ENCODE measurements around the gene GABRR1. TPM values are rescaled to one million over a fixed set of nuclear protein-coding genes. Genes with fewer than 3 reads are reported as not detected.

Gene GABRR1
- polyA plus RNA-seq, 3 donors = not detected

- H3K9me3 Mint-ChIP-seq = no peaks in the 10 kb centered on the region
- peak overlapping the region in 2 of 7 donors; percentile 37 to 67 for H3K27ac Mint-ChIP-seq
- H3K4me1 Mint-ChIP-seq = no peaks in the 10 kb centered on the region
- Histone ChIP-seq H3K4me3 (replicated peaks in 1 of 3; ENCODE audit: low read depth in 2 of 3, low read length in 3 of 3) (no peak overlapping the region), H3K79me2 (ENCODE audit: insufficient read depth, low read length) (no peaks in the 10 kb centered on the region), H3K4me1 (ENCODE audit: control insufficient read depth in 1 of 2, insufficient read depth in 2 of 2, low read length in 2 of 2) (no peaks in the 10 kb centered on the region), H3K27ac (ENCODE audit: low read depth in 1 of 2, low read length in 2 of 2) (no peak overlapping the region), H2AFZ (ENCODE audit: insufficient read depth, low read depth, low read length, poor library complexity, severe bottlenecking) (no peak overlapping the region), H3K27me3 (ENCODE audit: control insufficient read depth in 2 of 2, insufficient read depth in 2 of 2, low read length in 2 of 2) (no peaks in the 10 kb centered on the region), H3K9ac (ENCODE audit: insufficient read depth, low read length, poor library complexity, severe bottlenecking) (no peak overlapping the region), H3K4me2 (replicated peaks; ENCODE audit: extremely low read depth, low read length, poor library complexity, severe bottlenecking) (no peak overlapping the region), H3K9me3 (replicated peaks in 1 of 2; ENCODE audit: control insufficient read depth in 1 of 2, insufficient read depth in 1 of 2, low read length in 2 of 2) (no peaks in the 10 kb centered on the region), H3K36me3 (replicated peaks in 1 of 2; ENCODE audit: control insufficient read depth in 1 of 2, insufficient read depth in 2 of 2, low read length in 2 of 2) (peaks cover 15 to 42% of the 10 kb centered on the region in 2 donors), H4K20me1 (ENCODE audit: insufficient read depth, low read length) (no peaks in the 10 kb centered on the region)
- no peak for TF ChIP-seq CTCF (IDR thresholded peaks at IDR 0.05)
- no peaks in the 10 kb centered on the region for H3K27me3 Mint-ChIP-seq (ENCODE audit: low read depth in 3 of 3)
- WGBS (ENCODE audit: insufficient coverage) = 61% methylated on average over 3 of the region's 7 CpGs
- DNase-seq = no peak
- H3K4me3 Mint-ChIP-seq = no peak overlapping the region
- intact Hi-C loops (cut with micrococcal nuclease) = no loop called here
- peaks cover 41% of the 10 kb centered on the region in 2 donors for H3K36me3 Mint-ChIP-seq
Measured at GRCh38 chr6:89161326-89162046, 55.7 kb downstream of the GABRR1 start.

GRCh38 chr6:89160331-89161092, 56.6 kb downstream of the GABRR1 start:
- H3K4me2 ChIP-seq (replicated peaks; ENCODE audit: extremely low read depth, low read length, poor library complexity, severe bottlenecking) = no peak overlapping the region
- H3K9me3 ChIP-seq (replicated peaks in 1 of 2; ENCODE audit: control insufficient read depth in 1 of 2, insufficient read depth in 1 of 2, low read length in 2 of 2) = no peaks in the 10 kb centered on the region
- no peak overlapping the region for H3K4me3 ChIP-seq (replicated peaks in 1 of 3; ENCODE audit: low read depth in 2 of 3, low read length in 3 of 3)
- H3K4me3 Mint-ChIP-seq = no peak overlapping the region
- H3K27me3 Mint-ChIP-seq (ENCODE audit: low read depth in 3 of 3) = no peaks in the 10 kb centered on the region
- peaks cover 41 to 43% of the 10 kb centered on the region in 2 donors for H3K36me3 Mint-ChIP-seq
- H3K36me3 ChIP-seq (replicated peaks in 1 of 2; ENCODE audit: control insufficient read depth in 1 of 2, insufficient read depth in 2 of 2, low read length in 2 of 2) = peaks cover 15 to 42% of the 10 kb centered on the region in 2 donors
- no peaks in the 10 kb centered on the region for H3K4me1 Mint-ChIP-seq
- H4K20me1 ChIP-seq (ENCODE audit: insufficient read depth, low read length) = no peaks in the 10 kb centered on the region
- TF ChIP-seq CTCF (IDR thresholded peaks at IDR 0.05) = no peak
- no peak for DNase-seq
- H3K9me3 Mint-ChIP-seq = no peaks in the 10 kb centered on the region
- 100% methylated on average over 3 of the region's 4 CpGs for WGBS (ENCODE audit: insufficient coverage)
- no peaks in the 10 kb centered on the region for H3K79me2 ChIP-seq (ENCODE audit: insufficient read depth, low read length)
- H3K27ac Mint-ChIP-seq = no peak overlapping the region
- H3K27me3 ChIP-seq (ENCODE audit: control insufficient read depth in 2 of 2, insufficient read depth in 2 of 2, low read length in 2 of 2) = no peaks in the 10 kb centered on the region
- intact Hi-C loops (cut with micrococcal nuclease) = no loop called here
- H3K9ac ChIP-seq (ENCODE audit: insufficient read depth, low read length, poor library complexity, severe bottlenecking) = no peak overlapping the region
- H2AFZ ChIP-seq (ENCODE audit: insufficient read depth, low read depth, low read length, poor library complexity, severe bottlenecking) = no peak overlapping the region
- no peak overlapping the region for H3K27ac ChIP-seq (ENCODE audit: low read depth in 1 of 2, low read length in 2 of 2)
- H3K4me1 ChIP-seq (ENCODE audit: control insufficient read depth in 1 of 2, insufficient read depth in 2 of 2, low read length in 2 of 2) = no peaks in the 10 kb centered on the region
